ENCODE results near the gene DCBLD2.

- no peak for TF ChIP-seq CTCF (IDR thresholded peaks at IDR 0.05)
- TF ChIP-seq POLR2A (IDR thresholded peaks at IDR 0.05), result no peak
Observed at GRCh38 chr3:98782824-98783500, 118.5 kb downstream of the DCBLD2 start.

All from heart left ventricle (tissue), 13 donors.